ENCODE data around the gene MTERF1.

The MTERF1 gene

GRCh38 chr7:91827169-91827568 lies 53.3 kb downstream of the MTERF1 start:
- no peak for DNase-seq

- no peak for DNase-seq
These were observed 54.1 kb downstream of the MTERF1 start for GRCh38 chr7:91826377-91826776.

GRCh38 chr7:91824201-91824600 lies 56.3 kb downstream of the MTERF1 start:
- no peak for DNase-seq
